HepG2 (cell line): Measurements from ENCODE around the gene SRSF12. TPM values are rescaled to one million over a fixed set of nuclear protein-coding genes. Genes with fewer than 3 reads are reported as not detected.

Experiments
- AGO2 ChIP-seq: fragments of 200-400 bp; formaldehyde crosslinking; optimal IDR thresholded peaks from 2 replicates; pipeline ENCODE3; 2017; ENCODE audit warnings: mild to moderate bottlenecking, low read depth, low read length, moderate library complexity
- EED ChIP-seq: sonication (generic); formaldehyde crosslinking; IDR thresholded peaks from 2 replicates; pipeline ENCODE4 v1.5.0; 2020; ENCODE audit warnings: mild to moderate bottlenecking, missing genetic modification reagents
- FOXO1 ChIP-seq: sonication (generic); formaldehyde crosslinking; IDR thresholded peaks from 2 replicates; pipeline ENCODE4 v1.4.0; 2020; ENCODE audit warnings: missing genetic modification reagents
- HNRNPLL ChIP-seq: fragments of 200-400 bp; formaldehyde crosslinking; IDR thresholded peaks from 2 replicates; pipeline ENCODE4 v1.6.1; 2017; ENCODE audit warnings: mild to moderate bottlenecking, low read depth, low read length; ENCODE audit not compliant: poor library complexity, severe bottlenecking
- IRF9 ChIP-seq: sonication (generic); formaldehyde crosslinking; IDR thresholded peaks from 2 replicates; pipeline ENCODE4 v1.8.0; 2022; ENCODE audit warnings: missing genetic modification reagents, mild to moderate bottlenecking, borderline replicate concordance
- JUNB ChIP-seq: sonication (generic); formaldehyde crosslinking; IDR thresholded peaks from 2 replicates; pipeline ENCODE4 v1.8.0; 2022; ENCODE audit warnings: missing genetic modification reagents, mild to moderate bottlenecking, borderline replicate concordance
- KAT8 ChIP-seq: IDR thresholded peaks from 2 replicates; pipeline ENCODE4 v1.6.1; 2016; ENCODE audit warnings: missing genetic modification reagents, missing compliant biosample characterization
- NCOA1 ChIP-seq: sonication (generic); formaldehyde crosslinking; IDR thresholded peaks from 2 replicates; pipeline ENCODE4 v1.9.0; 2021; ENCODE audit warnings: missing genetic modification reagents
- SNAPC2 ChIP-seq: sonication (generic); formaldehyde crosslinking; IDR thresholded peaks from 2 replicates; pipeline ENCODE4 v1.8.1; 2022; ENCODE audit warnings: mild to moderate bottlenecking, missing genetic modification reagents
- SP2 ChIP-seq: sonication (generic); formaldehyde crosslinking; IDR thresholded peaks from 2 replicates; pipeline ENCODE4 v1.5.1; 2020; ENCODE audit warnings: mild to moderate bottlenecking, missing genetic modification reagents
- ZNF446 ChIP-seq: sonication (generic); formaldehyde crosslinking; IDR thresholded peaks from 2 replicates; pipeline ENCODE4 v1.5.0; 2020; ENCODE audit warnings: mild to moderate bottlenecking, missing genetic modification reagents
- ZNF563 ChIP-seq: sonication (generic); formaldehyde crosslinking; IDR thresholded peaks from 2 replicates; pipeline ENCODE4 v1.8.0; 2022; ENCODE audit warnings: mild to moderate bottlenecking, moderate library complexity, missing genetic modification reagents
- ZNF720 ChIP-seq: sonication (generic); formaldehyde crosslinking; IDR thresholded peaks from 2 replicates; pipeline ENCODE4 v1.4.0; 2020; ENCODE audit warnings: missing genetic modification reagents
- polyA plus RNA-seq, 8 experiments: library from polyadenylated mRNA; depleted of rRNA in 3 of 8; stranded (reverse) in 7 of 8; unstranded in 1 of 8; fragments of >200 nt; fragmentation: Illumina TruSeq in 4 of 8; extraction: Trizol in 4 of 8; gene quantifications; 2 replicates each; pipeline versions ENCODE4 v1.2.1 to v1.2.3, GENCODE V29; 2011 to 2016; ENCODE audit warnings: low read depth in 4 of 8, missing spikeins in 1 of 8, mixed read lengths in 1 of 8; ENCODE audit not compliant: insufficient read depth in 1 of 8
- total RNA-seq, 5 experiments: library from RNA; depleted of rRNA; stranded (reverse); fragments of >200 nt; fragmentation: Illumina TruSeq; extraction: Trizol; gene quantifications; 2 replicates each; pipeline ENCODE4 v1.2.3, GENCODE V29; 2016; ENCODE audit warnings: low read depth in 1 of 5
- TF ChIP-seq, protein P1 (sequence below): sonication (generic); formaldehyde crosslinking; IDR thresholded peaks from 2 replicates; pipeline ENCODE4 v1.9.0; 2022; ENCODE audit warnings: missing genetic modification reagents, mild to moderate bottlenecking, borderline replicate concordance
- TF ChIP-seq, protein P2 (sequence below): sonication (generic); formaldehyde crosslinking; IDR thresholded peaks from 2 replicates; pipeline ENCODE4 v1.5.0; 2020; ENCODE audit warnings: missing genetic modification reagents
- TF ChIP-seq, protein P3 (sequence below): sonication (generic); formaldehyde crosslinking; conservative IDR thresholded peaks from 2 replicates; pipeline ENCODE4 v1.4.0; 2020; ENCODE audit warnings: mild to moderate bottlenecking, missing genetic modification reagents, moderate library complexity
- TF ChIP-seq, protein P4 (sequence below): IDR thresholded peaks from 2 replicates; pipeline ENCODE4 v1.6.1; 2016; ENCODE audit warnings: mild to moderate bottlenecking

SRSF12 gene
- total and polyA plus RNA-seq, 2 of the 13 experiments (the other 11 are each of a cell fraction or from before 2014, with no cell fraction given): 1.7 to 1.9 TPM

- TF ChIP-seq, protein P1, sequence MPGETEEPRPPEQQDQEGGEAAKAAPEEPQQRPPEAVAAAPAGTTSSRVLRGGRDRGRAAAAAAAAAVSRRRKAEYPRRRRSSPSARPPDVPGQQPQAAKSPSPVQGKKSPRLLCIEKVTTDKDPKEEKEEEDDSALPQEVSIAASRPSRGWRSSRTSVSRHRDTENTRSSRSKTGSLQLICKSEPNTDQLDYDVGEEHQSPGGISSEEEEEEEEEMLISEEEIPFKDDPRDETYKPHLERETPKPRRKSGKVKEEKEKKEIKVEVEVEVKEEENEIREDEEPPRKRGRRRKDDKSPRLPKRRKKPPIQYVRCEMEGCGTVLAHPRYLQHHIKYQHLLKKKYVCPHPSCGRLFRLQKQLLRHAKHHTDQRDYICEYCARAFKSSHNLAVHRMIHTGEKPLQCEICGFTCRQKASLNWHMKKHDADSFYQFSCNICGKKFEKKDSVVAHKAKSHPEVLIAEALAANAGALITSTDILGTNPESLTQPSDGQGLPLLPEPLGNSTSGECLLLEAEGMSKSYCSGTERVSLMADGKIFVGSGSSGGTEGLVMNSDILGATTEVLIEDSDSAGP (CRISPR knock-in tag): peak; percentile 92
- TF ChIP-seq IRF9 (CRISPR knock-in tag): peak; percentile 80; the same call in 1 of the 2 replicates
- TF ChIP-seq, protein P2, sequence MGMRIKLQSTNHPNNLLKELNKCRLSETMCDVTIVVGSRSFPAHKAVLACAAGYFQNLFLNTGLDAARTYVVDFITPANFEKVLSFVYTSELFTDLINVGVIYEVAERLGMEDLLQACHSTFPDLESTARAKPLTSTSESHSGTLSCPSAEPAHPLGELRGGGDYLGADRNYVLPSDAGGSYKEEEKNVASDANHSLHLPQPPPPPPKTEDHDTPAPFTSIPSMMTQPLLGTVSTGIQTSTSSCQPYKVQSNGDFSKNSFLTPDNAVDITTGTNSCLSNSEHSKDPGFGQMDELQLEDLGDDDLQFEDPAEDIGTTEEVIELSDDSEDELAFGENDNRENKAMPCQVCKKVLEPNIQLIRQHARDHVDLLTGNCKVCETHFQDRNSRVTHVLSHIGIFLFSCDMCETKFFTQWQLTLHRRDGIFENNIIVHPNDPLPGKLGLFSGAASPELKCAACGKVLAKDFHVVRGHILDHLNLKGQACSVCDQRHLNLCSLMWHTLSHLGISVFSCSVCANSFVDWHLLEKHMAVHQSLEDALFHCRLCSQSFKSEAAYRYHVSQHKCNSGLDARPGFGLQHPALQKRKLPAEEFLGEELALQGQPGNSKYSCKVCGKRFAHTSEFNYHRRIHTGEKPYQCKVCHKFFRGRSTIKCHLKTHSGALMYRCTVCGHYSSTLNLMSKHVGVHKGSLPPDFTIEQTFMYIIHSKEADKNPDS (CRISPR knock-in tag): peak; percentile 75; the same call in 1 of the 2 replicates
- TF ChIP-seq HNRNPLL: peak; percentile 90
- TF ChIP-seq ZNF446 (CRISPR knock-in tag): peak; percentile 90; the same call in 1 of the 2 replicates
- TF ChIP-seq, protein P3, sequence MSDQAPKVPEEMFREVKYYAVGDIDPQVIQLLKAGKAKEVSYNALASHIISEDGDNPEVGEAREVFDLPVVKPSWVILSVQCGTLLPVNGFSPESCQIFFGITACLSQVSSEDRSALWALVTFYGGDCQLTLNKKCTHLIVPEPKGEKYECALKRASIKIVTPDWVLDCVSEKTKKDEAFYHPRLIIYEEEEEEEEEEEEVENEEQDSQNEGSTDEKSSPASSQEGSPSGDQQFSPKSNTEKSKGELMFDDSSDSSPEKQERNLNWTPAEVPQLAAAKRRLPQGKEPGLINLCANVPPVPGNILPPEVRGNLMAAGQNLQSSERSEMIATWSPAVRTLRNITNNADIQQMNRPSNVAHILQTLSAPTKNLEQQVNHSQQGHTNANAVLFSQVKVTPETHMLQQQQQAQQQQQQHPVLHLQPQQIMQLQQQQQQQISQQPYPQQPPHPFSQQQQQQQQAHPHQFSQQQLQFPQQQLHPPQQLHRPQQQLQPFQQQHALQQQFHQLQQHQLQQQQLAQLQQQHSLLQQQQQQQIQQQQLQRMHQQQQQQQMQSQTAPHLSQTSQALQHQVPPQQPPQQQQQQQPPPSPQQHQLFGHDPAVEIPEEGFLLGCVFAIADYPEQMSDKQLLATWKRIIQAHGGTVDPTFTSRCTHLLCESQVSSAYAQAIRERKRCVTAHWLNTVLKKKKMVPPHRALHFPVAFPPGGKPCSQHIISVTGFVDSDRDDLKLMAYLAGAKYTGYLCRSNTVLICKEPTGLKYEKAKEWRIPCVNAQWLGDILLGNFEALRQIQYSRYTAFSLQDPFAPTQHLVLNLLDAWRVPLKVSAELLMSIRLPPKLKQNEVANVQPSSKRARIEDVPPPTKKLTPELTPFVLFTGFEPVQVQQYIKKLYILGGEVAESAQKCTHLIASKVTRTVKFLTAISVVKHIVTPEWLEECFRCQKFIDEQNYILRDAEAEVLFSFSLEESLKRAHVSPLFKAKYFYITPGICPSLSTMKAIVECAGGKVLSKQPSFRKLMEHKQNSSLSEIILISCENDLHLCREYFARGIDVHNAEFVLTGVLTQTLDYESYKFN (CRISPR knock-in tag): peak; percentile 31
- TF ChIP-seq, protein P4, sequence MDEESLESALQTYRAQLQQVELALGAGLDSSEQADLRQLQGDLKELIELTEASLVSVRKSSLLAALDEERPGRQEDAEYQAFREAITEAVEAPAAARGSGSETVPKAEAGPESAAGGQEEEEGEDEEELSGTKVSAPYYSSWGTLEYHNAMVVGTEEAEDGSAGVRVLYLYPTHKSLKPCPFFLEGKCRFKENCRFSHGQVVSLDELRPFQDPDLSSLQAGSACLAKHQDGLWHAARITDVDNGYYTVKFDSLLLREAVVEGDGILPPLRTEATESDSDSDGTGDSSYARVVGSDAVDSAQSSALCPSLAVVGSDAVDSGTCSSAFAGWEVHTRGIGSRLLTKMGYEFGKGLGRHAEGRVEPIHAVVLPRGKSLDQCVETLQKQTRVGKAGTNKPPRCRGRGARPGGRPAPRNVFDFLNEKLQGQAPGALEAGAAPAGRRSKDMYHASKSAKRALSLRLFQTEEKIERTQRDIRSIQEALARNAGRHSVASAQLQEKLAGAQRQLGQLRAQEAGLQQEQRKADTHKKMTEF (CRISPR knock-in tag): peak; percentile 86
- TF ChIP-seq EED (CRISPR knock-in tag): peak; percentile 84; the same call in 1 of the 2 replicates
- no peak for TF ChIP-seq ZNF720 (CRISPR knock-in tag)
- TF ChIP-seq AGO2: peak; percentile 80
- peak; percentile 16; the same call in 1 of the 2 replicates for TF ChIP-seq JUNB (CRISPR knock-in tag)
- TF ChIP-seq FOXO1 (CRISPR knock-in tag): peak; percentile 44
- TF ChIP-seq NCOA1 (CRISPR knock-in tag): no peak
- TF ChIP-seq ZNF563 (CRISPR knock-in tag): peak; percentile 95
- no peak for TF ChIP-seq SP2 (CRISPR knock-in tag)
- peak; percentile 53; the same call in 1 of the 2 replicates for TF ChIP-seq SNAPC2 (CRISPR knock-in tag)
- TF ChIP-seq KAT8 (CRISPR knock-in tag): 0 out of 2 replicates have a peak, but pooled peaks have one; percentile 47
Observed at GRCh38 chr6:89145956-89146717, 28.3 kb upstream of the SRSF12 start, which contains the start of gene PM20D2 (continued).
